DND-41 (cell line): ENCODE measurements around the gene LRRC38.
"Not testable (repeated sequence)": the region's sequence is repeated elsewhere in the genome, so short reads cannot be mapped to it uniquely, and the experiment has no call there.

Experiments
- ATAC-seq: fragments of 200-7000 bp; cut with Tn5 transposase; 3 replicates; pipeline ENCODE4 v1.9.1; 2021; ENCODE audit warnings: low read depth; ENCODE audit not compliant: insufficient read depth
- DNase-seq: peaks from one replicate; pipeline ENCODE4 v3.0.0-alpha.2; 2020
- H2AFZ ChIP-seq: 2 replicates; pipeline ENCODE4 v1.6.0; 2012; ENCODE audit warnings: low read depth, low read length
- H3K27ac ChIP-seq: 2 replicates; pipeline ENCODE4 v1.5.1; 2012; ENCODE audit warnings: low read length, inconsistent platforms
- H3K27me3 ChIP-seq: fragments of 200-600 bp; sonication (generic); 2 replicates; pipeline ENCODE4 v1.6.0; 2012; ENCODE audit warnings: low read length, mild to moderate bottlenecking, inconsistent platforms; ENCODE audit not compliant: insufficient read depth, poor library complexity
- H3K36me3 ChIP-seq: 2 replicates; pipeline ENCODE4 v1.5.1; 2012; ENCODE audit warnings: low read length, inconsistent platforms; ENCODE audit not compliant: insufficient read depth
- H3K4me1 ChIP-seq: 2 replicates; pipeline ENCODE4 v1.5.1; 2012; ENCODE audit warnings: mild to moderate bottlenecking, low read length; ENCODE audit not compliant: insufficient read depth
- H3K4me2 ChIP-seq: 2 replicates; pipeline ENCODE4 v1.6.0; 2012; ENCODE audit warnings: mild to moderate bottlenecking, moderate library complexity, low read length, inconsistent platforms; ENCODE audit not compliant: insufficient read depth
- H3K4me3 ChIP-seq, 2 experiments: fragments of 200-600 bp in 1 of 2; shearing (Covaris generic) in 1 of 2; 2 replicates each; pipeline ENCODE4 v1.5.1; 2012 to 2016; ENCODE audit warnings: inconsistent platforms in 2 of 2, low read length in 2 of 2, mild to moderate bottlenecking in 2 of 2, low read depth in 1 of 2, moderate library complexity in 1 of 2
- H3K79me2 ChIP-seq: 2 replicates; pipeline ENCODE4 v1.6.0; 2012; ENCODE audit warnings: low read length, inconsistent platforms; ENCODE audit not compliant: insufficient read depth
- H3K9ac ChIP-seq: 2 replicates; pipeline ENCODE4 v1.6.0; 2012; ENCODE audit warnings: low read depth, mild to moderate bottlenecking, inconsistent platforms, low read length, moderate library complexity
- H3K9me3 ChIP-seq: 2 replicates; pipeline ENCODE4 v1.5.1; 2012; ENCODE audit warnings: low read length, moderate library complexity, mild to moderate bottlenecking, inconsistent platforms; ENCODE audit not compliant: insufficient read depth, severe bottlenecking
- H4K20me1 ChIP-seq: 2 replicates; pipeline ENCODE4 v1.6.0; 2012; ENCODE audit warnings: low read length; ENCODE audit not compliant: insufficient read depth
- CTCF ChIP-seq: IDR thresholded peaks from 2 replicates; pipeline ENCODE4 v1.5.1; 2012; ENCODE audit warnings: borderline replicate concordance, low read length, moderate library complexity, mild to moderate bottlenecking; ENCODE audit not compliant: poor library complexity, severe bottlenecking; ENCODE audit errors: extremely low read depth
- EZH2 ChIP-seq: IDR thresholded peaks from 3 replicates; pipeline ENCODE4 v1.6.1; 2012; ENCODE audit warnings: borderline replicate concordance, low read depth, mild to moderate bottlenecking, moderate library complexity, low read length, inconsistent platforms; ENCODE audit not compliant: severe bottlenecking

LRRC38 gene

GRCh38 chr1:13443335-13443979 lies 70.3 kb downstream of the LRRC38 start:
- H3K4me1 ChIP-seq = no peaks in the 10 kb centered on the region
- H3K9me3 ChIP-seq = no peaks in the 10 kb centered on the region
- no peak overlapping the region for H3K9ac ChIP-seq
- H3K4me3 ChIP-seq = no peak overlapping the region
- DNase-seq (no peak), ATAC-seq (no peak)
- no peak for TF ChIP-seq CTCF
- H4K20me1 ChIP-seq = no peaks in the 10 kb centered on the region
- H3K27ac ChIP-seq = no peak overlapping the region
- no peak overlapping the region for H3K4me2 ChIP-seq
- H3K27me3 ChIP-seq = no peaks in the 10 kb centered on the region
- H3K79me2 ChIP-seq = no peaks in the 10 kb centered on the region
- H3K36me3 ChIP-seq = no peaks in the 10 kb centered on the region
- no peak overlapping the region for H2AFZ ChIP-seq

- not testable (repeated sequence) for H3K4me1 ChIP-seq, H3K27ac ChIP-seq, ATAC-seq, DNase-seq, H3K4me3 ChIP-seq, H3K9me3 ChIP-seq, H4K20me1 ChIP-seq, H3K9ac ChIP-seq, H3K4me2 ChIP-seq, H2AFZ ChIP-seq, H3K27me3 ChIP-seq, H3K79me2 ChIP-seq, H3K36me3 ChIP-seq
Measured at GRCh38 chr1:13439104-13439783, 74.6 kb downstream of the LRRC38 start.

DNA sequence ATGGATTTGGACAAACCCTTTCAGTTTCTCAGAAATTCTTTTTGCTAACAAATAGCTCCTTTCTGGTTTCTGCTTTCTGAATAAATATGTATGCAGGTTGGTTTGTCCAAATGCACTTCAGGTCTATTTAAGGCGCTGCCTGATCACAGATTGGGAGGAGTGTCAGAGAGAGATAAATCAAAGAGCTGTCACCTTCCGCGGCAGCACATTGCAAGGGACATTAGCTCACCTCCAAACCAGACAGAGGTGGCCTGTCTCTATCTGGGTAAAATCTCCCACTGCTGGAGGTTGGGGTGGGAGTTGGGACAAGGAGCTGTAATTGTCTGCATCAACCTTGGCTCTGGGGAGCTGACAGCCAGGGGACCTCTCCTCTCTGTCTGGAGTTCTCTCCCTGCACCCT lies 78.3 kb downstream of the LRRC38 start:
- Histone ChIP-seq H3K4me2 (no peak overlapping the region), H3K79me2 (no peaks in the 10 kb centered on the region), H3K9me3 (no peaks in the 10 kb centered on the region), H3K4me1 (peaks cover 3% of the 10 kb centered on the region; the same call in 1 of the 2 replicates), H3K27ac (no peak overlapping the region), H3K4me3 (no peak overlapping the region), H3K9ac (no peak overlapping the region), H4K20me1 (no peaks in the 10 kb centered on the region), H3K36me3 (no peaks in the 10 kb centered on the region), H2AFZ (no peak overlapping the region), H3K27me3 (no peaks in the 10 kb centered on the region)
- no peak for DNase-seq
- no peak for ATAC-seq
- no peak for TF ChIP-seq EZH2
- no peak for TF ChIP-seq CTCF

DNA sequence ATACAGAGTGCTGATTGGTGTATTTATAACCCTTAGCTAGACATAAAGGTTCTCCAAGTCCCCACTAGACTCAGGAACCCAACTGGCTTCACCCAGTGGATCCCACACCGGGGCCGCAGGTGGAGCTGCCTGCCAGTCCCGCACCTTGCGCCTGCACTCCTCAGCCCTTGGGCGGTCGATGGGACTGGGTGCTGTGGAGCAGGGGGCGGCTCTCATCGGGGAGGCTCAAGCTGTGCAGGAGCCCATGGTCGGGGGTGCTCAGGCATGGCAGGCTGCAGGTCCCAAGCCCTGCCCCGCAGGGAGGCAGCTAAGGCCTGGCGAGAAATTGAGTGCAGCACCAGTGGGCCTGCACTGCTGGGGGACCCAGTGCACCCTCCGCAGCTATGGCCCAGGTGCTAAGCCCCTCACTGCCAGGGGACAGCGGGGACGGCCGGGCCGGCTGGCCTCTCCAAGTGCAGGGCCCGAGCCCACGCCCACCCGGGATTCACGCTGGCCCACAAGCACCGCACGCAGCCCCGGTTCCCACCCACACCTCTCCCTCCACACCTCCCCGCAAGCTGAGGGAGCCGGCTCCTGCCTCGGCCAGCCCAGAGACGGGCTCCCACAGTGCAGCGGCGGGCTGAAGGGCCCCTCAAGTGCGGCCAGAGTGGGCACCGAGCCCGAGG lies 80.0 kb downstream of the LRRC38 start:
- not testable (repeated sequence) for H3K4me2 ChIP-seq, H3K9me3 ChIP-seq

More for the DNA sequence above, 80.0 kb downstream of the LRRC38 start:
- H3K9ac ChIP-seq, H2AFZ ChIP-seq, H3K4me1 ChIP-seq, H3K36me3 ChIP-seq, H3K79me2 ChIP-seq, H3K4me3 ChIP-seq, DNase-seq, H4K20me1 ChIP-seq, H3K27ac ChIP-seq, ATAC-seq, H3K27me3 ChIP-seq: not testable (repeated sequence)
